Measurements from ENCODE around the gene PHLDA3.

Gene PHLDA3

GRCh38 chr1:201430776-201431175 lies 38.2 kb downstream of the PHLDA3 start:
- no peak overlapping the region for H2AFZ ChIP-seq (ENCODE audit: low read depth, low read length, severe bottlenecking)
- H3K4me2 ChIP-seq (ENCODE audit: low read depth, low read length, poor library complexity, severe bottlenecking), result no peak overlapping the region

GRCh38 chr1:201429736-201430501 lies 39.1 kb downstream of the PHLDA3 start:
- Histone ChIP-seq H3K9ac (ENCODE audit: low read length) (no peak overlapping the region), H3F3A (ENCODE audit: insufficient read depth) (no peaks in the 10 kb centered on the region), H3K79me2 (ENCODE audit: insufficient read depth, low read length) (no peaks in the 10 kb centered on the region), H4K20me1 (ENCODE audit: low read depth, low read length) (no peaks in the 10 kb centered on the region), H3K27ac (ENCODE audit: low read depth, low read length) (no peak overlapping the region), H3K9me2 (replicated peaks; ENCODE audit: insufficient read depth, low read length) (no peaks in the 10 kb centered on the region), H3K36me3 (ENCODE audit: low read length) (no peaks in the 10 kb centered on the region), H3K4me2 (ENCODE audit: low read depth, low read length, poor library complexity, severe bottlenecking) (no peak overlapping the region), H3K4me3 (ENCODE audit: insufficient read depth, low read length, poor library complexity, severe bottlenecking) (no peak overlapping the region), H3K27me3 (ENCODE audit: low read length) (no peaks in the 10 kb centered on the region), H3K9me3 (ENCODE audit: insufficient read depth, low read length) (no peaks in the 10 kb centered on the region), H2AFZ (ENCODE audit: low read depth, low read length, severe bottlenecking) (no peak overlapping the region)
- no peak for TF ChIP-seq CTCF (IDR thresholded peaks at IDR 0.05; ENCODE audit: insufficient read depth, low read length, poor library complexity, severe bottlenecking)
- no peak for TF ChIP-seq EZH2phosphoT487 (conservative IDR thresholded peaks at IDR 0.05; ENCODE audit: low read length)

More at GRCh38 chr1:201430776-201431175, 38.2 kb downstream of the PHLDA3 start:
- Histone ChIP-seq H3K4me3 (ENCODE audit: insufficient read depth, low read length, poor library complexity, severe bottlenecking) (no peak overlapping the region), H3K9ac (ENCODE audit: low read length) (no peak overlapping the region), H3K9me3 (ENCODE audit: insufficient read depth, low read length) (no peaks in the 10 kb centered on the region), H3K79me2 (ENCODE audit: insufficient read depth, low read length) (no peaks in the 10 kb centered on the region), H3K36me3 (ENCODE audit: low read length) (no peaks in the 10 kb centered on the region), H3F3A (ENCODE audit: insufficient read depth) (no peaks in the 10 kb centered on the region), H3K9me2 (replicated peaks; ENCODE audit: insufficient read depth, low read length) (no peaks in the 10 kb centered on the region), H3K27ac (ENCODE audit: low read depth, low read length) (no peak overlapping the region), H3K27me3 (ENCODE audit: low read length) (no peaks in the 10 kb centered on the region), H4K20me1 (ENCODE audit: low read depth, low read length) (no peaks in the 10 kb centered on the region)
- no peak for TF ChIP-seq CTCF (IDR thresholded peaks at IDR 0.05; ENCODE audit: insufficient read depth, low read length, poor library complexity, severe bottlenecking)
- TF ChIP-seq EZH2phosphoT487 (conservative IDR thresholded peaks at IDR 0.05; ENCODE audit: low read length), result no peak

- Histone ChIP-seq H2AFZ (ENCODE audit: low read depth, low read length, severe bottlenecking) (no peak overlapping the region), H3K4me3 (ENCODE audit: insufficient read depth, low read length, poor library complexity, severe bottlenecking) (no peak overlapping the region), H3K9me2 (replicated peaks; ENCODE audit: insufficient read depth, low read length) (no peaks in the 10 kb centered on the region), H3K79me2 (ENCODE audit: insufficient read depth, low read length) (no peaks in the 10 kb centered on the region), H3K9me3 (ENCODE audit: insufficient read depth, low read length) (no peaks in the 10 kb centered on the region), H3K27ac (ENCODE audit: low read depth, low read length) (no peak overlapping the region), H3K27me3 (ENCODE audit: low read length) (no peaks in the 10 kb centered on the region), H4K20me1 (ENCODE audit: low read depth, low read length) (no peaks in the 10 kb centered on the region), H3F3A (ENCODE audit: insufficient read depth) (no peaks in the 10 kb centered on the region), H3K4me2 (ENCODE audit: low read depth, low read length, poor library complexity, severe bottlenecking) (no peak overlapping the region), H3K9ac (ENCODE audit: low read length) (no peak overlapping the region), H3K36me3 (ENCODE audit: low read length) (no peaks in the 10 kb centered on the region)
- TF ChIP-seq CTCF (IDR thresholded peaks at IDR 0.05; ENCODE audit: insufficient read depth, low read length, poor library complexity, severe bottlenecking), result no peak
Measured at GRCh38 chr1:201427963-201428362, 41.0 kb downstream of the PHLDA3 start.

Data from SU-DHL-6 (cell line).